WTC11 (cell line): Measurements from ENCODE around the gene SEMA6D.

Source experiments
- ATF6 ChIP-seq: sonication (generic); formaldehyde crosslinking; IDR thresholded peaks from 2 replicates; pipeline ENCODE4 v1.8.1; 2023; ENCODE audit warnings: mild to moderate bottlenecking, missing genetic modification reagents
- CREB1 ChIP-seq: sonication (generic); formaldehyde crosslinking; IDR thresholded peaks from 2 replicates; pipeline ENCODE4 v1.8.0; 2023; ENCODE audit warnings: mild to moderate bottlenecking, missing genetic modification reagents
- CTCF ChIP-seq: fragments of 200-600 bp; IDR thresholded peaks from 2 replicates; pipeline ENCODE4 v1.8.0; 2022; ENCODE audit warnings: antibody characterized with exemption
- JAZF1 ChIP-seq: fragments of 250-450 bp; sonication (Bioruptor Pico); IDR thresholded peaks from 2 replicates; pipeline ENCODE4 v1.9.0; 2021; ENCODE audit warnings: moderate library complexity, mild to moderate bottlenecking, inconsistent platforms
- NR2C2 ChIP-seq: sonication (generic); formaldehyde crosslinking; IDR thresholded peaks from 2 replicates; pipeline ENCODE4 v1.8.0; 2022; ENCODE audit warnings: mild to moderate bottlenecking, missing genetic modification reagents
- RELA ChIP-seq: sonication (generic); formaldehyde crosslinking; IDR thresholded peaks from 2 replicates; pipeline ENCODE4 v1.8.1; 2022; ENCODE audit warnings: missing genetic modification reagents, mild to moderate bottlenecking, borderline replicate concordance
- TF ChIP-seq, protein P1 (sequence below): sonication (generic); formaldehyde crosslinking; IDR thresholded peaks from 2 replicates; pipeline ENCODE4 v1.8.0; 2023; ENCODE audit warnings: missing genetic modification reagents
- TF ChIP-seq, protein P2 (sequence below): fragments of 250-450 bp; sonication (Bioruptor Pico); IDR thresholded peaks from 2 replicates; pipeline ENCODE4 v2.1.2; 2022; ENCODE audit warnings: mild to moderate bottlenecking, moderate library complexity
- TF ChIP-seq, protein P3 (sequence below): sonication (generic); formaldehyde crosslinking; IDR thresholded peaks from 2 replicates; pipeline ENCODE4 v1.8.1; 2023; ENCODE audit warnings: mild to moderate bottlenecking, missing genetic modification reagents, moderate library complexity
- TF ChIP-seq, protein P4 (sequence below): sonication (generic); formaldehyde crosslinking; IDR thresholded peaks from 2 replicates; pipeline ENCODE4 v1.8.0; 2022; ENCODE audit warnings: mild to moderate bottlenecking, missing genetic modification reagents
- TF ChIP-seq, protein P5 (sequence below): sonication (generic); formaldehyde crosslinking; IDR thresholded peaks from 2 replicates; pipeline ENCODE4 v1.8.0; 2022; ENCODE audit warnings: mild to moderate bottlenecking, missing genetic modification reagents
- TF ChIP-seq, protein P6 (sequence below): sonication (generic); formaldehyde crosslinking; IDR thresholded peaks from 2 replicates; pipeline ENCODE4 v1.8.1; 2023; ENCODE audit warnings: mild to moderate bottlenecking, moderate library complexity, missing genetic modification reagents

DNA sequence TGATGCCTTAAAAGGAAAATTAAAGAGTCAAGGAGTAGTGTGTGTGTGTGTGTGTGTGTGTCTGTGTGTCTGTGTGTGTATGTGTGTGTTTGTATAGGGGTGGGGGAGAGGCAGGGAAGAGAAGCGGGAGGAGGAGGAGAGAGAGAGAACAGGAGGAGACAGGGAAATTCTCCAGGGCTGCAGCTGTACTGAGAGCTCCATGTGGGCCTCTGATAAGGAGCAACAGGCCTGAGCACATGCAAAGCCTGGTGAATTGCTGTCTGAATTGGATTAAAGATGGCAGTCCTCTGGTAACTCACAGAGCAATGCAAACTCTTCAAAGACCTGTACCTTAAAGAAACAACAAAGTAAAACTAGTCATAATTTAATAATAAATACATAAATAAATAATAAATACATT is 70.6 kb downstream of the SEMA6D start:
- TF ChIP-seq CTCF, result no peak
- TF ChIP-seq, protein P1, sequence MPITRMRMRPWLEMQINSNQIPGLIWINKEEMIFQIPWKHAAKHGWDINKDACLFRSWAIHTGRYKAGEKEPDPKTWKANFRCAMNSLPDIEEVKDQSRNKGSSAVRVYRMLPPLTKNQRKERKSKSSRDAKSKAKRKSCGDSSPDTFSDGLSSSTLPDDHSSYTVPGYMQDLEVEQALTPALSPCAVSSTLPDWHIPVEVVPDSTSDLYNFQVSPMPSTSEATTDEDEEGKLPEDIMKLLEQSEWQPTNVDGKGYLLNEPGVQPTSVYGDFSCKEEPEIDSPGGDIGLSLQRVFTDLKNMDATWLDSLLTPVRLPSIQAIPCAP (CRISPR knock-in tag), result no peak
- no peak for TF ChIP-seq CREB1 (CRISPR knock-in tag)
- TF ChIP-seq ATF6 (CRISPR knock-in tag), result no peak
- TF ChIP-seq, protein P2, sequence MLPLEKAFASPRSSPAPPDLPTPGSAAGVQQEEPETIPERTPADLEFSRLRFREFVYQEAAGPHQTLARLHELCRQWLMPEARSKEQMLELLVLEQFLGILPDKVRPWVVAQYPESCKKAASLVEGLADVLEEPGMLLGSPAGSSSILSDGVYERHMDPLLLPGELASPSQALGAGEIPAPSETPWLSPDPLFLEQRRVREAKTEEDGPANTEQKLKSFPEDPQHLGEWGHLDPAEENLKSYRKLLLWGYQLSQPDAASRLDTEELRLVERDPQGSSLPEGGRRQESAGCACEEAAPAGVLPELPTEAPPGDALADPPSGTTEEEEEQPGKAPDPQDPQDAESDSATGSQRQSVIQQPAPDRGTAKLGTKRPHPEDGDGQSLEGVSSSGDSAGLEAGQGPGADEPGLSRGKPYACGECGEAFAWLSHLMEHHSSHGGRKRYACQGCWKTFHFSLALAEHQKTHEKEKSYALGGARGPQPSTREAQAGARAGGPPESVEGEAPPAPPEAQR (CRISPR knock-in tag), result no peak
- TF ChIP-seq, protein P3, sequence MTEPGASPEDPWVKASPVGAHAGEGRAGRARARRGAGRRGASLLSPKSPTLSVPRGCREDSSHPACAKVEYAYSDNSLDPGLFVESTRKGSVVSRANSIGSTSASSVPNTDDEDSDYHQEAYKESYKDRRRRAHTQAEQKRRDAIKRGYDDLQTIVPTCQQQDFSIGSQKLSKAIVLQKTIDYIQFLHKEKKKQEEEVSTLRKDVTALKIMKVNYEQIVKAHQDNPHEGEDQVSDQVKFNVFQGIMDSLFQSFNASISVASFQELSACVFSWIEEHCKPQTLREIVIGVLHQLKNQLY (CRISPR knock-in tag), result no peak
- TF ChIP-seq NR2C2, result no peak
- no peak for TF ChIP-seq JAZF1 (CRISPR knock-in tag)
- no peak for TF ChIP-seq RELA (CRISPR knock-in tag)
- TF ChIP-seq, protein P4, sequence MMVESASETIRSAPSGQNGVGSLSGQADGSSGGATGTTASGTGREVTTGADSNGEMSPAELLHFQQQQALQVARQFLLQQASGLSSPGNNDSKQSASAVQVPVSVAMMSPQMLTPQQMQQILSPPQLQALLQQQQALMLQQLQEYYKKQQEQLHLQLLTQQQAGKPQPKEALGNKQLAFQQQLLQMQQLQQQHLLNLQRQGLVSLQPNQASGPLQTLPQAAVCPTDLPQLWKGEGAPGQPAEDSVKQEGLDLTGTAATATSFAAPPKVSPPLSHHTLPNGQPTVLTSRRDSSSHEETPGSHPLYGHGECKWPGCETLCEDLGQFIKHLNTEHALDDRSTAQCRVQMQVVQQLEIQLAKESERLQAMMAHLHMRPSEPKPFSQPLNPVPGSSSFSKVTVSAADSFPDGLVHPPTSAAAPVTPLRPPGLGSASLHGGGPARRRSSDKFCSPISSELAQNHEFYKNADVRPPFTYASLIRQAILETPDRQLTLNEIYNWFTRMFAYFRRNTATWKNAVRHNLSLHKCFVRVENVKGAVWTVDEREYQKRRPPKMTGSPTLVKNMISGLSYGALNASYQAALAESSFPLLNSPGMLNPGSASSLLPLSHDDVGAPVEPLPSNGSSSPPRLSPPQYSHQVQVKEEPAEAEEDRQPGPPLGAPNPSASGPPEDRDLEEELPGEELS, result no peak
- TF ChIP-seq, protein P5, sequence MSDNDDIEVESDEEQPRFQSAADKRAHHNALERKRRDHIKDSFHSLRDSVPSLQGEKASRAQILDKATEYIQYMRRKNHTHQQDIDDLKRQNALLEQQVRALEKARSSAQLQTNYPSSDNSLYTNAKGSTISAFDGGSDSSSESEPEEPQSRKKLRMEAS (CRISPR knock-in tag), result no peak
- TF ChIP-seq, protein P6, sequence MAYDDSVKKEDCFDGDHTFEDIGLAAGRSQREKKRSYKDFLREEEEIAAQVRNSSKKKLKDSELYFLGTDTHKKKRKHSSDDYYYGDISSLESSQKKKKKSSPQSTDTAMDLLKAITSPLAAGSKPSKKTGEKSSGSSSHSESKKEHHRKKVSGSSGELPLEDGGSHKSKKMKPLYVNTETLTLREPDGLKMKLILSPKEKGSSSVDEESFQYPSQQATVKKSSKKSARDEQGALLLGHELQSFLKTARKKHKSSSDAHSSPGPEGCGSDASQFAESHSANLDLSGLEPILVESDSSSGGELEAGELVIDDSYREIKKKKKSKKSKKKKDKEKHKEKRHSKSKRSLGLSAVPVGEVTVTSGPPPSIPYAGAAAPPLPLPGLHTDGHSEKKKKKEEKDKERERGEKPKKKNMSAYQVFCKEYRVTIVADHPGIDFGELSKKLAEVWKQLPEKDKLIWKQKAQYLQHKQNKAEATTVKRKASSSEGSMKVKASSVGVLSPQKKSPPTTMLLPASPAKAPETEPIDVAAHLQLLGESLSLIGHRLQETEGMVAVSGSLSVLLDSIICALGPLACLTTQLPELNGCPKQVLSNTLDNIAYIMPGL, result no peak
